Stimulated activated CD4-positive, alpha-beta T cell treated with anti-CD3 and anti-CD28 coated beads, Interleukin-1b, Interleukin-23, amount 100 ng/mL, for 4 hours (primary cell): ENCODE data around the gene SLX4IP.

Source experiments
- DNase-seq, 2 donors: peaks; one replicate each; pipeline ENCODE4 v3.0.0-alpha.2; 2020; ENCODE audit warnings: low read depth in 2 of 2

SLX4IP gene

GRCh38 chr20:10648651-10649050 lies 213.5 kb downstream of the SLX4IP start:
- no peak for DNase-seq

DNA sequence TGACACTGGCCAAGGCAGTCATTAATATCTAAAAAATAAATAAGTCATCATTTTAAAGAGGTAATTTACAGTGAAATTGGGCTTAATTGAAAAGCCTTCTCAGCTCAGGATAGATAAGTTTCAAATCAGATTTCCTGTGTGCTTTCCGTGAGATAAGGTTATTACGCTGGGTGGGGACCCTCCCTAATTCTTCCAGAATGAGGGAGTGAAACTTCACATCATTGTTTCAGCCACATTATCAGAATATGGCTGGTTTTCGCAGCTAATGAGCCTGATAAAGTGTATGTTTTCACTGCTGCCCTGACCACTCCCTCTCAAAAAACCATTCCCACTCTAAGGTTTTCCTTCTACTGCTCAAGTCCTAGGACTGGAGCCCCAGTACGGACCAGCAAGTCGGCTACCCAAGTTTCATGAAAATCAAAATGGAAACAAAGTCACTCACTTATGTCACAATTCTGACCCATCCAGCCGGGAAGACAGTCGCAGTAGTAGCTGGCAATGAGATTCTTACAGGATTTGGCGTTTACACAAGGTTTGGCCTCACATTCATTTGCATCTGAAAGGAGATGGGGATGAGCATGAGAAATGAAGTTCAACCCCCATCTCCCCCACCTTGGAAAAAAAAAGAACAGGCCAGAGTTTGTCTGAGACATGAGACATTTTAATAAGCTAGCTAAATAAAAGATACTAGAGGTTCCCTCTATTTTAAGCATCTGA lies 214.1 kb downstream of the SLX4IP start:
- DNase-seq, result no peak

DNA sequence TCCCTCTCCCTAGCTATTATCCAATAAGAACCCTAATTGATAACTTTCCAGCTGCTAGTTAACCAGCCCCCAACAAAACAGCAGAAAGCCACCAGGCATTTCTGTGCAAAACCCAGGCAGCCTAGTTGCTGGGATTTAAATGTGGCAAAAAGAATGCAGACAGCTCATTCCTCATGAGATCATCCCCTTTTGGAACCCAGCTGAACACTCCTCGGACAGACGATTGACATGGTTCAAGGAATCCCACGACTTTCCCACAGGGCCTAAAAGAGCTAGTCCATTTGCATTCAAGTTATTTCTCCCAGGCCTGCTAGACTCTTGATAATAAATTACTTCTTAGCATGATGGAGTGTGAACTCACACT lies 214.7 kb downstream of the SLX4IP start:
- DNase-seq, result no peak

- DNase-seq, result no peak
Observed at GRCh38 chr20:10651227-10651990, 216.3 kb downstream of the SLX4IP start.

- no peak for DNase-seq
Observed at GRCh38 chr20:10652185-10652584, 217.1 kb downstream of the SLX4IP start.

DNA sequence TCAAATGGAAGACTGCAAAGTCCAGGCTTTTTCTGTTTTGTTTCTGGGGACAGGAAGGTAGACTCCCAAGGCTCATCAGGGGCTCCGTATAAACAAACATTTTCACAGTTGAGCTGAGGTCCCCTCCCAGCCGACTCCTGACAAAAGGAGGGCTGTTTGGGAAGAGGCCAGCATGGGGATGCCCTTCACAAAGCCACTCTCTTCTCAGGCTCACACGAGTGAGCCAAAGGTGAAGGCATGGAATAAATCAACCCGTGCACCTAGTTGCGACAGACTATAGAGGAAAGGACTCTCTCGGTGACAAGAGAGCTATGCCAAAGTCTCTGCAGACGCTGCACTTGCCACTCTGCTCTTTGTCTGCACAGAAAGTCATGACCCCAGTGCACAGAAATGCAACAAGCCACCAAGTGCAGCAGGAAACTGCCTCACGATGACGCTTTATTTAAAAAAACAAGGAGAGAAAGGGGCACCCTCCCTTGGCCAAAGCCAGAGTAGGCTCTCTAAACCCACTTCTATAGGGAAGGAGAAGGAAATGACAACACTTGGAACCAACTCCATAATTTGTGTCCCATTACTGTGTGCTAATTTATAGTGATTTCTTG lies 217.7 kb downstream of the SLX4IP start:
- DNase-seq, result no peak

GRCh38 chr20:10653599-10654249 lies 218.6 kb downstream of the SLX4IP start:
- no peak for DNase-seq

DNA sequence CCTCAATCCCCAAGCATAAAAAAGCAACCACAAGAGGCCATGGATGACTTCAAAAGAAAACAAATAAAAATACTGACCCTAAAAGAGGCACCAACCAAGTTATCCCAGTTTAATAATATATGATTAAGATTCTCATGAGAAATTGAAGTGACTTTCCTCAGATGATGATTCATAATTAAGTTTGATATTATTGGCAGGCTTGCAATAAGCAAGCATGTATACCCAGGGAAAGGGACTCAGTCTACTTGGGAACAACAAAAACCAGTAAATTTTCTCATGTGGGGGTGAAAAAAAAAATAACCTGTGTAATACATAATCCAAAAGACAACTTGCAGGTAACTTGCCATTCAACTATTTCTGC lies 219.1 kb downstream of the SLX4IP start:
- DNase-seq, result no peak

DNA sequence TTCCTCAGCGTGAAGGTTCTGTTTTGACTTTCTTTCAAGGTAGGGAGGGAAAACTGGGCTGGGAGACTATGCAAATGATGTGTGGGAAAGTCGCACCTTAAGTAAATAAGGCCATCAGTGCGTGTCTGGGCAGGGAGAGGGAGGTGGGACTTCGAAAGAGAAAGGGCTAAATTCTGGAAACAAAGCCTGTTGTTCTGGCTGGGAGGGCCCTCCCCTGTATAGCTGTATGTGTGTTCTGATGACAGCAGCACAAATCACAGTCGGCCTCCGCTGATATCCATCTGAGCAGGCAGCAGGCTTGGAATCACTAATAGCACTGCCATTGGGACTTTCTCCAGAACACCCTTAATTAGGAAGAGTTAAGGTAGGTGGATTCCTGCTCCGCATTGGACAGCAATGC lies 219.5 kb downstream of the SLX4IP start:
- no peak for DNase-seq

- no peak for DNase-seq
Observed at GRCh38 chr20:10655720-10656669, 220.9 kb downstream of the SLX4IP start.

DNA sequence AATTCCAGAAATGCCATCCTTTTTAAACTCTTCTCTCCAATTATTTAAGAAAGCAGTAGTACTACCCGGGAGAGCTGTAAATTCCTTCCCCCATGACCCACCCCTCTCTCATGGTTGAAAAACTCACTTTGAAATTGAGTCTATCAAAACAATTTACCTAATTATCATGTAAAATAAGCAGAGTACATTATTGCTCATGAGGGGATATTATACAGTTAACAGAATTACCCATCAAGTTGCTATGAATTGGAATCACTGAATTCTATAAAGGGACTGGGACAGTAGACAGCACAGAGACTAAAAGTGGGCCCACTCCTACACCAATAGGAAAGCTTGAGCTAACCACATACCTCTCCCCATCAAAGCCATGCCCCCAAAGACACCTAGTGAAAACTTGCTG lies 222.3 kb downstream of the SLX4IP start:
- no peak for DNase-seq

DNA sequence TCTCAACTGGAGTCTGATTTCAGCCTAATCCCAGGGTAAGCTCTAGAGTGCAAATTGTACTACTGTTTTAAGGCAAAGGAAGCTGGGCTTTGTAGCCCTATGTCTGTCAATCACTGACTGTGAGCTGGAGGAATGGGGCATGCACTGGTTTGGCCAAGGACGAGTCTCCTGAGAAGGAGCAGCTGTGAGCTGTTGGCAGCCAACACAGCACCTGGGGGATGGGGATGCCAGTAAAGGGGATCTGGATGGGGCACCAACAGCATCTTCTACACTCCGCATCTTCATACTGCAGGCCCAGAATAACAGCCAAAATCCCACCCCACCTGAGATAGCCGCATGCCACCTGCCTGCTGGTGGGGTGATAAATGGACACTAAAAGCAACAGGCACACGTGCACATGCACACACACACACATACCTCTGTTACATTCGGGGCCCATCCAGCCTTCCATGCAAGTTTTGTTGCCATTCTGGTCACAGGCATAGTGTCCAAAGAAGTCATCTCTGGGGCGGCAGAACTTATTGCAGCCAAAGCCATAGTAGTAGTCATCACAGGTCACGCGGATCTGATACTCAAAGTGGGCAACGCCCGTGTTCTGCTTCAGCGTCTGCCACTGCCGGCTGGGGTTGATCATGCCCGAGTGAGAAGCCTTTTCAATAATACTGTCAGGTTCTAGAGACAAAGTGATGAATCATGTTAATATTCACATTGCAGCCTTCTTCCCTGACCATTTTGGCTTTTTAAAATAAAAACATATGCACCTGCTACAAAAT lies 223.1 kb downstream of the SLX4IP start:
- DNase-seq, result no peak

- DNase-seq, result no peak
Observed at GRCh38 chr20:10658876-10659632, 223.9 kb downstream of the SLX4IP start.

- no peak for DNase-seq
Observed at GRCh38 chr20:10659651-10660601, 224.8 kb downstream of the SLX4IP start.

GRCh38 chr20:10660661-10661060 lies 225.6 kb downstream of the SLX4IP start:
- no peak for DNase-seq

GRCh38 chr20:10661261-10661660 lies 226.2 kb downstream of the SLX4IP start:
- no peak for DNase-seq

GRCh38 chr20:10662151-10662550 lies 227.0 kb downstream of the SLX4IP start:
- no peak for DNase-seq

GRCh38 chr20:10662661-10663458 lies 227.8 kb downstream of the SLX4IP start:
- no peak for DNase-seq
